NB4 (cell line): Measurements from ENCODE around the gene NOC4L.
"Not testable (repeated sequence)": the region's sequence is repeated elsewhere in the genome, so short reads cannot be mapped to it uniquely, and the experiment has no call there.

Experiments
- DNase-seq: peaks from one replicate; pipeline ENCODE4 v3.0.0; 2010; ENCODE audit warnings: low read depth
- H3K4me3 ChIP-seq: one replicate; pipeline ENCODE4 v1.5.1; 2011; ENCODE audit warnings: mild to moderate bottlenecking, low read depth, low read length, moderate library complexity
- CTCF ChIP-seq: IDR thresholded peaks from one replicate; pipeline ENCODE4 v1.5.1; 2012; ENCODE audit warnings: low read depth, low read length
- MYC ChIP-seq: IDR thresholded peaks from 2 replicates; pipeline ENCODE4 v1.6.1; 2011; ENCODE audit warnings: low read depth, low read length
- POLR2A ChIP-seq: IDR thresholded peaks from 2 replicates; pipeline ENCODE4 v1.6.1; 2011; ENCODE audit warnings: mild to moderate bottlenecking; ENCODE audit not compliant: insufficient read length; ENCODE audit errors: extremely low read depth
- TF ChIP-seq, protein P1 (sequence below): IDR thresholded peaks from 2 replicates; pipeline ENCODE4 v1.6.1; 2011; ENCODE audit warnings: low read depth, low read length

Gene NOC4L

GRCh38 chr12:132144115-132144809 lies at the start of gene NOC4L, which contains the start of gene DDX51:
Gene NOC4L (plus strand): TSS chr12:132144457. CDS start chr12:132144489, 32 bp downstream.
Gene DDX51 (minus strand): TSS chr12:132144319. CDS start chr12:132144296, 23 bp downstream.
- peak; percentile 97 for DNase-seq
- TF ChIP-seq MYC (peak; percentile 99), CTCF (no peak), POLR2A (peak; percentile 86)
- TF ChIP-seq, protein P1, sequence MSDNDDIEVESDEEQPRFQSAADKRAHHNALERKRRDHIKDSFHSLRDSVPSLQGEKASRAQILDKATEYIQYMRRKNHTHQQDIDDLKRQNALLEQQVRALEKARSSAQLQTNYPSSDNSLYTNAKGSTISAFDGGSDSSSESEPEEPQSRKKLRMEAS: peak; percentile 97
- peak within 1 kb of the TSS; percentile 92 for H3K4me3 ChIP-seq

DNA sequence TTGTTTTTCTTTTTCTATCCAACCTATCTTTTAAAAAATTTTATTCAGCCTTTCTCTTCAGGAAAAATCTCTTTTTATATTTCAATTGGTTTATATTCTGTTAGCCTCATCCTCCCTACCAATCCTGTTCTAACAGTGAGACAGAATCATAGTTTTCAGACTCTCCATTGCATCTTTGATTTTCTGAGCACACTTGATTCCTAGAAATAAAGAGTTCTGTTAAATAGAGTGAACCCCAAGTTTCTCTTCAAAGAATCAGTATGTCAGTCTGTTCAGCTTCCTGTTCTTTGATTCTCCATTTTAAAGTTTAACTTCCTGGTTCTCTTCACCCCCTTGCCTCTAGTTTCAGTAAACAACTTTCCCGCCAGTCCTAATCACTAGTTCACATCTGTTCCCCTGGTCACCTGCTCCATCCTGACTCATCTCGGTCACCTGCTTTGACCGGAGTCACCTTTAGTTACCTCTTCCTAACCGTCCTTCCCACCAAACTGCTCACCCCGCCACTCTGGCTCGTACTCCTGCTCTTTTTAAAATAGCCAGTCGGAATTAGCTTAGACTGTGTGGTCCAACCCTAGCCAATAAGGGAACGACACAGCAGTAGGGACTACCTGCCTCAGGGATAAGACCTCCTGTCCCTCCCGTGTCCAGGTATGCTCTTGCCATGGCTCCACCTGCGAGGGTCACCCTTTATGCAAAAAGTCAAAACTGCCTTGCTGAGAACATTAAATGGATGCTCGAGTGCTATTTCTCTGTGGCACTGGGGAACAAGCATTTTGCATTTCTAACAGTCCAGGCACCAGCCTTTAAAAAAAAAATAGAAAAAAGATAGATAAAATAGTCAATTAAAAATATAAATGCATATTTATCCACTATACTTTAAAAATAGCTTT lies 48.5 kb upstream of the NOC4L start:
- TF ChIP-seq MYC (no peak), CTCF (no peak), POLR2A (no peak)
- TF ChIP-seq, protein P1: no peak
- DNase-seq: no peak
- H3K4me3 ChIP-seq: no peak overlapping the region

DNA sequence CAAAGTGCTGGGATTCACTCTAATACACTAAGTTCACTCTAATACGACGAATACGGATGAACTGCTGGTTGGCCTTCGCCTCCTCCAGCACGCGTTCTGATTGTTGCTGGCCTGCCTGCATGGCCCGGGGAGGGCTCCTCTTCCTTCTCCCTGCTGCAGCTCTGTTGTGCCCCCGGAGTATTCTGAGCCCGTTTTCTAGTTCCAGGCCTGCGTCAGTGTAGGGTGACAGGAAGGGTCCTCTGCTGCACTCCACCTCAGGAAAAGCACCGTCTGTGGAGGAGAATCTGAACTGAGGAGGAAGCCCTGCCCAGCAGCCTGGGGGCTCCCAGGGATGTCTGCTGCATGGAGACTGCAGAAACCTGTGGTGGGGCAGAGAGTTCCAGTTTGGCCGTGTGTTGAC lies 44.5 kb upstream of the NOC4L start:
- no peak for DNase-seq
- no peak for TF ChIP-seq POLR2A
- TF ChIP-seq CTCF: no peak
- TF ChIP-seq, protein P1: no peak
- no peak overlapping the region for H3K4me3 ChIP-seq

- no peak for DNase-seq
- H3K4me3 ChIP-seq: no peak overlapping the region
- TF ChIP-seq CTCF (no peak), POLR2A (no peak), MYC (no peak)
- TF ChIP-seq, protein P1: no peak
These were observed 43.8 kb upstream of the NOC4L start for GRCh38 chr12:132100306-132101065.

DNA sequence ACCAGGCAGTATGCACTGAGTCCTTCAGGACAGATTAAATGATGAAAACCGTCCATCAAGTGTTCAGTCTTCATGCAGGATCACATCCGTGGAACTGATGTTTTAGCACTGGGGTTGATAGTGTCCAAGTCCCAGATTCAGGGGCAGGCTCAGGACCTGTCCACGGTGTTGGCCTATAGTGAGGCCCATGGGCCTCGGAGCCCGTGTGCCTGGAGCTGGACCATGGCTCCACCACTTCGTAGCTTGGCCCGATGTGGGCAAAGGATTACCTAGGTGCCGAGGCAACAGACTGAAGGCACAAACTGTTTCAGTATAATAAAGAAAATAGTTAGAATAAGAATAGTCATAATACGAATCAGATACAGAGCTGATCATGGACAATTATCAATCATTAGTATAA lies 42.0 kb upstream of the NOC4L start:
- TF ChIP-seq MYC (no peak), CTCF (no peak), POLR2A (no peak)
- TF ChIP-seq, protein P1: no peak
- no peak overlapping the region for H3K4me3 ChIP-seq
- DNase-seq: no peak

DNA sequence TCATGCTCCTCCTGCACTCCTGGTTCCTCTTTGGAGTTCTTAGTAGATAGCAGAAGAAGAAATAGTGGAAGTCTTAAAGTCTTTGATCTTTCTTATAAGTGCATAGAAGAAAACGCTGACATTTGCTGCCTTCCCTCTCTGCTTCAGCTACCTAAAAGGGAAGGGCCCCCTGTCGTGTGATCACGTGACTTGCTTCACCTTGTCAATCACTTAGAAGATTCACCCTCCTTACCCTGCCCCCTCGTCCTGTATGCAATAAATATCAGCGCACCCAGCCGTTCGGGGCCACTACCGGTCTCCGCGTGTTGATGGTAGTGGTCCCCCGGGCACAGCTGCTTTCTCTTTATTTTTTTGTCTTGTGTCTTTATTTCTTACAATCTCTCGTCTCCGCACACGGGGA lies 41.2 kb upstream of the NOC4L start:
- DNase-seq, H3K4me3 ChIP-seq: not testable (repeated sequence)
